Transverse colon (tissue), 4 donors: Measurements from ENCODE around the gene RNASE12. TPM values are rescaled to one million over a fixed set of nuclear protein-coding genes. Genes with fewer than 3 reads are reported as not detected.

Experiments used
- total RNA-seq, 4 donors: library from RNA; depleted of rRNA; stranded (reverse); fragments of >200 nt; gene quantifications; one replicate each; pipeline ENCODE4 v1.1.0, GENCODE V29; 2016

RNASE12 gene
- total RNA-seq, 4 donors from 2014 or later, result not detected

Other genes starting within 250 kb of the RNASE12 start
- 10 to 100 TPM in 2 of 4 donors, 1 to 10 TPM in 2; 4.4 to 96.5 (median 9.1) TPM for gene PARP2, start 247.7 kb downstream of the RNASE12 start, total RNA-seq
- gene TEP1, start 177.9 kb downstream of the RNASE12 start, total RNA-seq, result 100 to 1,000 TPM in 1 of 4 donors, 10 to 100 TPM in 3; 72.2 to 216 (median 79.9) TPM
- under 1 TPM in 2 of 4 donors, not detected in 2; 0.16 to 0.27 TPM for gene KLHL33, start 155.2 kb downstream of the RNASE12 start, total RNA-seq
- gene OSGEP, start 136.6 kb downstream of the RNASE12 start, total RNA-seq, result 100 to 1,000 TPM in 1 of 4 donors, 10 to 100 TPM in 3; 26.7 to 146 (median 64.7) TPM
- 100 to 1,000 TPM; 108 to 120 (median 111) TPM for gene APEX1, start 136.2 kb downstream of the RNASE12 start, total RNA-seq
- 10 to 100 TPM; 18.7 to 49.4 (median 31.1) TPM for gene PIP4P1, start 129.9 kb downstream of the RNASE12 start, total RNA-seq
- 10 to 100 TPM; 18.9 to 62.1 (median 32.7) TPM for gene PNP, start 122.0 kb downstream of the RNASE12 start, total RNA-seq
- not detected for gene RNASE10, start 85.8 kb downstream of the RNASE12 start, total RNA-seq
- gene RNASE9, start 30.3 kb downstream of the RNASE12 start, total RNA-seq, result not detected
- gene RNASE11, start 3.4 kb downstream of the RNASE12 start, total RNA-seq, result not detected
- not detected for gene OR6S1, start 50.3 kb upstream of the RNASE12 start, total RNA-seq
- gene RNASE4, start 93.2 kb upstream of the RNASE12 start, total RNA-seq, result 10 to 100 TPM; 24.7 to 78.9 (median 76.5) TPM
- 10 to 100 TPM; 10.5 to 37.1 (median 25.7) TPM for gene ANG, start 97.4 kb upstream of the RNASE12 start, total RNA-seq
- gene EDDM3A, start 154.5 kb upstream of the RNASE12 start, total RNA-seq, result not detected
- gene EDDM3B, start 177.0 kb upstream of the RNASE12 start, total RNA-seq, result not detected
- gene RNASE6, start 189.9 kb upstream of the RNASE12 start, total RNA-seq, result 10 to 100 TPM in 2 of 4 donors, 1 to 10 TPM in 1, not detected in 1; 7.6 to 27.7 (median 17.0) TPM
- gene RNASE1, start 211.5 kb upstream of the RNASE12 start, total RNA-seq, result 100 to 1,000 TPM in 3 of 4 donors, 10 to 100 TPM in 1; 96.7 to 296 (median 177) TPM